Measurements from ENCODE around the gene AHNAK2.
A peak's percentile ranks its signal among the peaks of the same experiment; 100 is the strongest.

AHNAK2 gene

DNA sequence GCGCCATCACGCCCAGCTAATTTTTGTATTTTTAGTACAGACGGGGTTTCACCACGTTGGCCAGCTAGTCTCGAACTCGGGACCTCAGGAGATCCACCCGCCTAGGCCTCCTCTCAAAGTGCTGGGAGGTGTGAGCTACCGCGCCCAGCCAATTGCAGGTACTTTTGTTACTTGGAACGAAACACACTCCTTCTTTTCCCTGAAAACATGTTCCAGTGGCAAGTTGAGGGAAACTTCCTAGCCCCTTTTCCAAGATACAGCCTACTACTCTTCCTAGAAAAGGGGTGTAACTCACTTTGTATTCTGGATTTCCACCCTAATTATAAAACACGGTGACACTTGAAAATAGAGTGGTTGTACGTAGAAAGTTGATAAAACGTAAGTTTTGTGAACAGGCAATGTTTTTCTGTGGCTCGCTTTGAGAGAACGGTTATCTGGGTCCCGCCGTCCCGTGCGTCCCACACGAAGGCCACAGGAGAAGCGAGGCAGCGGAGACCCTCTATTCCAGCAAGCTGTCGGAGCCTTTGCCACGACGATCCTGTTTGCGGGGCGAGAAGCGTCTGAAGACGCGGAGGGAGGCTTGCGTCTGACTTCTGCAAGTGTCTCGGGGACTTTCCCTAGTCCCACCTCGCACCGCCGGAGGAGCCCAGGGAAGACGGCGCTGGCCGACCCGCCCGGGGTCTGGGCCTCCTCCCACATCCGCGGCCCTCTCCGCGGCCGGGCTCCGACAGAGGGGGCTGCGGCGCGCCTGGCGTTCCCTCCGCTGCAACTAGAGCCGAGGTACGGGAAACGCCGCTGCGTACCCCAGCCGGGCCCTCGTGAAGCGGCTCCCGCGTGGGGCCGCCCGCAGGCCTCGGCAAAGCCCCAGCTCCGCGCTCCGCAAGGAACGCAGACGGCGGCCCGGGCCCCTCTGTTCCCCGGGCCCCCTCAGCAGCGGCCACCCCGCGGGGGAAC is 42.0 kb upstream of the AHNAK2 start:
- Histone ChIP-seq H3K36me3 (ENCODE audit: control insufficient read depth, insufficient read depth, low read length) (no peaks in the 10 kb centered on the region), H3K27ac (ENCODE audit: low read depth, low read length) (peak overlapping the region; percentile 70)

DNA sequence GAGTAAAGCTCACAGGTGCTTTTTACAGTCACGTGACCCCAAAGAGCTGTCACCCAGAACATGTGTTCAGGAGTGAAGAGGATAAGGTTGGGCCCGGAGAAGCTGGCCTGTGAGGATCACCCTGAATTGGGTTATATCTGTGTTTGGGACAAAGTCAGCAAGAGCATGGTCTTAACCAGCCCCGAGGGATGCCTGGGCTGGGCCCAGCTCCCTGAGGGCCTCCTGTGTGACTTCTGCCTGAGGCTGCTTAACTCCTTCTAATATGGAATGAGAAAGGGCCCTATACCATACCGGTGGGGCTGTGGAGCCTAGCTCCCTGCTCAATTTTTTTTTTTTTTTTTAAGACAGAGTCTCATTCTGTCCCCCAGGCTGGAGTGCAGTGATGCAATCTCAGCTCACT is 40.2 kb upstream of the AHNAK2 start:
- H3K27me3 ChIP-seq (ENCODE audit: control insufficient read depth, insufficient read depth, low read length) = no peaks in the 10 kb centered on the region
- no peak overlapping the region for H3K9ac ChIP-seq (ENCODE audit: low read length)
- H3K4me1 ChIP-seq (ENCODE audit: control insufficient read depth, insufficient read depth, low read length) = peaks cover 11% of the 10 kb centered on the region
- no peak overlapping the region for H3K4me3 ChIP-seq (ENCODE audit: low read length)
- no peaks in the 10 kb centered on the region for H3K36me3 ChIP-seq (ENCODE audit: control insufficient read depth, insufficient read depth, low read length)
- H3K27ac ChIP-seq (ENCODE audit: low read depth, low read length) = no peak overlapping the region

More for the DNA sequence above, 42.0 kb upstream of the AHNAK2 start:
- Histone ChIP-seq H3K9ac (ENCODE audit: low read length) (peak overlapping the region; percentile 54), H3K27me3 (ENCODE audit: control insufficient read depth, insufficient read depth, low read length) (no peaks in the 10 kb centered on the region), H3K4me1 (ENCODE audit: control insufficient read depth, insufficient read depth, low read length) (peaks cover 11% of the 10 kb centered on the region), H3K4me3 (ENCODE audit: low read length) (peak overlapping the region; percentile 83)

DNA sequence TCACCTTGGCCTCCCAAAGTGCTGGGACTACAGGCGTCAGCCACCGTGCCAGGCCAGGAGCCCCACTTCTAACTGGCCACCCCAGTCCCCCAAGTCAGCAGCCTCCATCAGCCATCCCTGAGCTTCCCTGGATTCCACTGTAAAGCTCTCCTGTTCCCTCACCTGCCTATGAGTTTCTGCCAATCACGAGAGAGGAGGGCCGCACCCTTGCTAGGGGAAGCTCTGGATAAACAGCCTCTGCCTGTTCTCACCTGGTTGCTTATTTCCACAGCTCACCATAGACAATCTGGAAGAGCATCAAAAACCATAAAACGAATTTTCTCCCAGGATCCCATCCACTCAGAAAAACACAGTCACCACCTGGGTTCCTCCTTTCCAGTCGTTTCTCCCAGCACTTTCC is 37.7 kb upstream of the AHNAK2 start:
- Histone ChIP-seq H3K27ac (ENCODE audit: low read depth, low read length) (no peak overlapping the region), H3K27me3 (ENCODE audit: control insufficient read depth, insufficient read depth, low read length) (no peaks in the 10 kb centered on the region), H3K4me1 (ENCODE audit: control insufficient read depth, insufficient read depth, low read length) (peaks cover 15% of the 10 kb centered on the region)

DNA sequence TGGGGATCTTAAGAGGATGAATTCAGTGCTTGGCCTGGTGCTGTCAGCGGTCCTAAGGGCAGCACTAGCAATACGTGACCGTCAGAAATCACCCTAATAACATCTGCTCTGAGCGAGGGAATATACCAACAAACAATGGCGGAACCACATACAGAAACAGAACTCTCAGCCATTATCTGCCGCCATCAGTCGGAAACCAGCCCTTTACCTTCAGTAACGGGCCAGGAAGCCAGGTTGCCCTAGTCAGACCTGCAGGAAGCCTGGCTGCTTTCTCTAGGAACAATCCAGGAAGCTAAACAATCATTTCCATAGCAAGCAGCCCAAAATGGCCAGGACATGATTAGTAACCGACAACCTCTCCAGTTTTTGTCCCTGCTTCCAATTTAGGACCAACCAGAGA is 37.1 kb upstream of the AHNAK2 start:
- Histone ChIP-seq H3K4me1 (ENCODE audit: control insufficient read depth, insufficient read depth, low read length) (peaks cover 14% of the 10 kb centered on the region), H3K4me3 (ENCODE audit: low read length) (no peak overlapping the region), H3K9ac (ENCODE audit: low read length) (no peak overlapping the region), H3K27ac (ENCODE audit: low read depth, low read length) (no peak overlapping the region), H3K27me3 (ENCODE audit: control insufficient read depth, insufficient read depth, low read length) (no peaks in the 10 kb centered on the region), H3K36me3 (ENCODE audit: control insufficient read depth, insufficient read depth, low read length) (no peaks in the 10 kb centered on the region)

More for the DNA sequence above, 37.7 kb upstream of the AHNAK2 start:
- no peak overlapping the region for H3K4me3 ChIP-seq (ENCODE audit: low read length)
- H3K36me3 ChIP-seq (ENCODE audit: control insufficient read depth, insufficient read depth, low read length) = no peaks in the 10 kb centered on the region
- H3K9ac ChIP-seq (ENCODE audit: low read length) = no peak overlapping the region

DNA sequence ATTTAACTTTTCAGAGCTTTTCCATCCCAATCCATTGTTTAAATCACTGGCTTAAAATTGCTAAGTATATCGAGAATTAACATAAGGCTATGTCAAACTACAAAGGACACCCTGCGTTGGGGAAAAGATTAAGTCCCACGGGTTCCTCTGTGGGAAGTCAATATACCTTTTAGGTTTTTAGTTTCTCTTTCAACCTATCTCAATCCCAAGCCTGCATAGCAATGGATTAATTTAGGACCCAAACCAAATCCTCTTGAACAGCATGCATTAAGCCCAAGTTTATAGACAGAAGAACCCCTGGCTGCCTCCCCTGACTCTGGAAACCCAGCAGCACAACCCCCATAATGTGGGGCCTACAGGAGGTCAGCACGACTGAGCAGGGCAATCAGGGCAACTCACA is 36.5 kb upstream of the AHNAK2 start:
- peaks cover 4% of the 10 kb centered on the region for H3K36me3 ChIP-seq (ENCODE audit: control insufficient read depth, insufficient read depth, low read length)
- H3K27me3 ChIP-seq (ENCODE audit: control insufficient read depth, insufficient read depth, low read length) = no peaks in the 10 kb centered on the region
- H3K9ac ChIP-seq (ENCODE audit: low read length) = no peak overlapping the region
- peaks cover 13% of the 10 kb centered on the region for H3K4me1 ChIP-seq (ENCODE audit: control insufficient read depth, insufficient read depth, low read length)
- H3K4me3 ChIP-seq (ENCODE audit: low read length) = no peak overlapping the region
- H3K27ac ChIP-seq (ENCODE audit: low read depth, low read length) = no peak overlapping the region

- H3K27ac ChIP-seq (ENCODE audit: low read depth, low read length) = no peak overlapping the region
- peaks cover 13% of the 10 kb centered on the region for H3K4me1 ChIP-seq (ENCODE audit: control insufficient read depth, insufficient read depth, low read length)
- H3K36me3 ChIP-seq (ENCODE audit: control insufficient read depth, insufficient read depth, low read length) = peaks cover 4% of the 10 kb centered on the region
- H3K9ac ChIP-seq (ENCODE audit: low read length) = no peak overlapping the region
- no peaks in the 10 kb centered on the region for H3K27me3 ChIP-seq (ENCODE audit: control insufficient read depth, insufficient read depth, low read length)
- H3K4me3 ChIP-seq (ENCODE audit: low read length) = no peak overlapping the region
These were observed 35.9 kb upstream of the AHNAK2 start for GRCh38 chr14:105014032-105014431.

- H3K27ac ChIP-seq (ENCODE audit: low read depth, low read length) = no peak overlapping the region
- peaks cover 13% of the 10 kb centered on the region for H3K4me1 ChIP-seq (ENCODE audit: control insufficient read depth, insufficient read depth, low read length)
- H3K9ac ChIP-seq (ENCODE audit: low read length) = no peak overlapping the region
- H3K4me3 ChIP-seq (ENCODE audit: low read length) = no peak overlapping the region
- no peaks in the 10 kb centered on the region for H3K27me3 ChIP-seq (ENCODE audit: control insufficient read depth, insufficient read depth, low read length)
- peaks cover 4% of the 10 kb centered on the region for H3K36me3 ChIP-seq (ENCODE audit: control insufficient read depth, insufficient read depth, low read length)
These were observed 35.1 kb upstream of the AHNAK2 start for GRCh38 chr14:105013150-105013785.

DNA sequence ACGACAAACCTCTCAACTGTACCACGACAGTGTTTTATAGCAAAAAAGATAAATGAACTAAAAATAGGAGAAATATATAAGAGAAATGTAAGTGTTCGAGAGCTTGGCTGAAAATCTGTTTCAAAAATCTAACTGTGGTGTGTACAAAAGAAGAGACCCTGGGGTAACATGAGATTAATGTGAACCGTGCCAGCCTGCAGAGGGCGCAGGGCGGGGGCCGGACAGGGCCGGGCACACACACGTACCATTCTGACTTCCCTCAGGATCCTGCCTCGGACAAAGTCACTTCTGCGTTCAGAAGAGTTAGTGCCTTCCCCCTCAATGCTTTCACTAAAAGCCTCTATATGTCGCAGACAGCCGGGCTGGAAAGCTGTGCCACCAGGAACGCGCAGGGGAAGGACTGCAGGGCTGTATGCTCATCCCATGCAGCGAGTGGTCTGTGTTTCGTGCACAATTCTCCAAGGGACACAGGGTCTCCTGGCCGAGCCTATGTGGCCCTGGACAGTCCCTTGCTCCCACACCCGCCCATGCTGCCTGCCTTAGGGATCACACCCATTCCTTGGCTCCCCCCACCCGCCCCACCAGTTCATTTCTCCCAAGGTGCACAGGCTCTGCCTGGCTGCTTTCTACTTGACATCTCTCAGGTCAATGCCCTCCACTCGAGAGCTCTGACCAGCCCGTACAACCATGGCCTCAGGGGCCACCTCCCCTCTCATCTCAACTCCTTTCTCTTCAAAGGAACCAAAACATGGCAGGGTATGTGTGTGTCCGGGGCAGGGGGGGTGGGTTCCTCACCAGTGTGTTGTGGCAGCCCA is 34.2 kb upstream of the AHNAK2 start:
- Histone ChIP-seq H3K27ac (ENCODE audit: low read depth, low read length) (peak overlapping the region; percentile 66), H3K27me3 (ENCODE audit: control insufficient read depth, insufficient read depth, low read length) (no peaks in the 10 kb centered on the region), H3K4me1 (ENCODE audit: control insufficient read depth, insufficient read depth, low read length) (peaks cover 13% of the 10 kb centered on the region), H3K4me3 (ENCODE audit: low read length) (no peak overlapping the region), H3K36me3 (ENCODE audit: control insufficient read depth, insufficient read depth, low read length) (peaks cover 4% of the 10 kb centered on the region), H3K9ac (ENCODE audit: low read length) (no peak overlapping the region)

DNA sequence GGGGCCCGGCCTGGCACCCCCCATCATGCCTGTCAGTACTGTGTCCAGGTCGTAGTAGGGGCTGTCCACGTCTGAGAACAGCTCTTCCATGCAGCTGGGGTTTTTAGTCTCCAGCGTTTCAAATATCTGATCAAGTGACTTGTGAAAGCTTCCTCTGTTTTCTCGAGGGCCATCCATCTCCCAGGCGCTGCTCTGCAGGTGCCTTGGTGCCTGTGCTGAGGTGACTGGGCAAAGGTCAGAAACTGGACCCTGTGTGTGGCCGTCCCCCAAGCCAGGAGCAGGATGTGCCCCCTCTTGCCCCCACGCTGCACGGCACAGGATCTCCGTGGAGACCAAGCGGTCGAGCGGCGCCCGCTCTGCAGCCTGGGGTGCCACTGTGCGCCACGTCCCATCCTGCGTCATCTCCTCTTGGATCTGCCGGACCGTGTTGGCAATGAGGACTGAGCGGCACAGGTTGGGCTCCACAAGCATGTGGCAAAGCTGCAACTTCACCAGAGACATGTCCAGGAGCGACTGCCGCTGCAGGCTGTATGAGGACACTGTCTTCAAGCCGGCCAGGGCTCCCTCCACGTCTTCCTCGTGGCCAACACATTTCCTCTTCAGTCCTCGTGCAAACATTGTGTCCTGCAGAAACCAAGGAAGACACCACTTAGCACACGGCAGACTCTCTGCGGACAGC is 33.3 kb upstream of the AHNAK2 start:
- Histone ChIP-seq H3K36me3 (ENCODE audit: control insufficient read depth, insufficient read depth, low read length) (peaks cover 4% of the 10 kb centered on the region), H3K27me3 (ENCODE audit: control insufficient read depth, insufficient read depth, low read length) (no peaks in the 10 kb centered on the region), H3K9ac (ENCODE audit: low read length) (no peak overlapping the region), H3K4me3 (ENCODE audit: low read length) (no peak overlapping the region), H3K27ac (ENCODE audit: low read depth, low read length) (peak overlapping the region; percentile 66), H3K4me1 (ENCODE audit: control insufficient read depth, insufficient read depth, low read length) (peaks cover 13% of the 10 kb centered on the region)

DNA sequence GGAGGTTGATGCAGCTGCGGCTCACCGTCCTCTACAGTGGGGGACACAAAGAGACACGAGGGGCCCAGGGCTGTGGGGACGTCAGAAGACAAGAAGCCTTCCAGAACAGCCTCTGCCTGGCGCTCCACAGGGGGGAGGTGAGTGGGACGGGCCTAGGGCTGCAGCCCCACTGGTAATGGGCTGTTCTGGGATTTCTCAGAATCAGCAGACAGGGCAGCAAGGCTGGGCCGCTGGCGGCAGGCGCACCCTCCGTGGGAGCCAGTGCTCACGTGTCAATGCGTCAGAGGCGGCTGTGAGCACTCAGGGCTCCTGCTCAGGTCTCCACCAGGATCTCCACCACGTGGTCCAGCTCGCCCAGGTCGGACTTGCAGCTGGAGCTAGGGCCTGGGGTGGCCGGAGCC is 32.7 kb upstream of the AHNAK2 start:
- Histone ChIP-seq H3K4me1 (ENCODE audit: control insufficient read depth, insufficient read depth, low read length) (peaks cover 13% of the 10 kb centered on the region), H3K36me3 (ENCODE audit: control insufficient read depth, insufficient read depth, low read length) (peaks cover 4% of the 10 kb centered on the region), H3K9ac (ENCODE audit: low read length) (no peak overlapping the region), H3K4me3 (ENCODE audit: low read length) (no peak overlapping the region), H3K27ac (ENCODE audit: low read depth, low read length) (peak overlapping the region; percentile 66), H3K27me3 (ENCODE audit: control insufficient read depth, insufficient read depth, low read length) (no peaks in the 10 kb centered on the region)

DNA sequence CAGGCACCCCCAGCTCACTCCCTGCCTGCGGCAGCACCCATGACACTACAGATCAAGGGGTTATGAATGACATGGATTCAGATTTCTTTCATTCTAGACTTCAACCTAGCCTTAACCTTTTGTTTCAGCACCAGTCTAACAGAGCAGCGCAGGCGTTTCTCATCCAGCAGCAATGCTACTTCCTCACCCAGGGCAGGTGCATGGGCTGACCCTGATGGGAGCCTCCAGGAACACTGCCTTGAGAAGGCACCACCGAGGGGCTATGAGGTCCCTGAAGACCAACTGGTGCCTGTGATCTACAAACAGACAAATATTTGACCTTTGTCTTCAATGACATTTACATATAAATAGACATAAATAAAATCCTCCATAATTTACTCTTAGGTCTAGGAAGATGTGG is 31.9 kb upstream of the AHNAK2 start:
- peaks cover 4% of the 10 kb centered on the region for H3K36me3 ChIP-seq (ENCODE audit: control insufficient read depth, insufficient read depth, low read length)
- peaks cover 13% of the 10 kb centered on the region for H3K4me1 ChIP-seq (ENCODE audit: control insufficient read depth, insufficient read depth, low read length)
- no peak overlapping the region for H3K4me3 ChIP-seq (ENCODE audit: low read length)
- no peak overlapping the region for H3K27ac ChIP-seq (ENCODE audit: low read depth, low read length)
- no peak overlapping the region for H3K9ac ChIP-seq (ENCODE audit: low read length)
- H3K27me3 ChIP-seq (ENCODE audit: control insufficient read depth, insufficient read depth, low read length) = no peaks in the 10 kb centered on the region
